Mucosa of descending colon (tissue), 3 donors: Measurements from ENCODE around the gene CPXM1. TPM values are rescaled to one million over a fixed set of nuclear protein-coding genes. Genes with fewer than 3 reads are reported as not detected.

ENCODE experiments used
- ATAC-seq: fragments of 200-7000 bp; cut with Tn5 transposase; one replicate; pipeline ENCODE4 v1.9.1; 2020; ENCODE audit warnings: mild to moderate bottlenecking, moderate library complexity
- DNase-seq, 3 donors: peaks; one replicate each; pipeline ENCODE4 v3.0.0-alpha.2; 2020
- H3K36me3 ChIP-seq: fragments of 200-600 bp; one replicate; pipeline ENCODE4 v1.8.0; 2021; ENCODE audit warnings: low read depth, mild to moderate bottlenecking
- H3K4me1 ChIP-seq: fragments of 200-600 bp; one replicate; pipeline ENCODE4 v1.8.0; 2021; ENCODE audit warnings: low read depth, mild to moderate bottlenecking
- H3K4me3 ChIP-seq: fragments of 200-600 bp; one replicate; pipeline ENCODE4 v1.8.0; 2021; ENCODE audit warnings: mild to moderate bottlenecking
- H3K9me3 ChIP-seq: fragments of 200-600 bp; one replicate; pipeline ENCODE4 v1.8.0; 2021; ENCODE audit warnings: mild to moderate bottlenecking
- intact Hi-C, 2 donors: fragments of 100-400 bp; cut with DNase I in 1 of 2; cut with micrococcal nuclease in 1 of 2; formaldehyde crosslinking; loops; one replicate each; pipeline versions ENCODE4 v1.11.0 to v1.11.1; 2022; cut with DNase I, micrococcal nuclease
- total RNA-seq, 3 donors: library from RNA; stranded (reverse); fragmentation: NEBNext Ultra II Directional in 2 of 3; extraction: Animal tissue kit (Norgen Biotek cat#: 25700) in 2 of 3; gene quantifications; one replicate each; pipeline versions ENCODE4 v1.2.1 to v1.2.4, GENCODE V29; 2021 to 2023
- TF ChIP-seq, protein P1 (sequence below): fragments of 200-600 bp; IDR thresholded peaks from one replicate; pipeline ENCODE4 v1.8.0; 2022; ENCODE audit warnings: antibody characterized with exemption, mild to moderate bottlenecking
- donor health status: DM: no; HTN: no; CAD: no; lungs with moderate emphysema.
- donor health status: DM: no; HTN: no; CAD: no.
- donor health status: DM: no; HTN: yes; CAD: no.

The CPXM1 gene
- total RNA-seq, 3 donors from 2014 or later, result 1.7 to 7.1 TPM; not detected in 1

DNA sequence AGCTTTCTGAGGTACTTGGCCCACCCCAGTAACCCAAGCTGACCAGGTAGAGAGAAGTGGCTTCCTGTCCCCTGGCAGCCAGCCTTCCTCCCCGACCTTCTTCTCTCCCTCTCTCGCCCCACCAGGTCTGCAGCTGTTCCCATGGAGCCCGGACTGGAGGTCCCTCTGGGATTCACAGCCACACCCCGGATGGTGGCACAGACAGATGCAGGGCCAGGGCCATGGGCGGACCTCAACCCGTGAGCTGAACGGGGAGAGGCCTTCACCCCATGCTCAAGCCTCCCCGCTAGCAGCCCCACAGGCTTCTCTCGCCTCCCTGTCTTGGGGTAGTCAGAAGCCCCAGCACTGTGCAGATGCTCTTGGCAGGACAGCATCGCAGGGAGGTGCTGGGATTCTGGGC lies 41.3 kb downstream of the CPXM1 start:
- DNase-seq (no peak), ATAC-seq (no peak)
- TF ChIP-seq, protein P1, sequence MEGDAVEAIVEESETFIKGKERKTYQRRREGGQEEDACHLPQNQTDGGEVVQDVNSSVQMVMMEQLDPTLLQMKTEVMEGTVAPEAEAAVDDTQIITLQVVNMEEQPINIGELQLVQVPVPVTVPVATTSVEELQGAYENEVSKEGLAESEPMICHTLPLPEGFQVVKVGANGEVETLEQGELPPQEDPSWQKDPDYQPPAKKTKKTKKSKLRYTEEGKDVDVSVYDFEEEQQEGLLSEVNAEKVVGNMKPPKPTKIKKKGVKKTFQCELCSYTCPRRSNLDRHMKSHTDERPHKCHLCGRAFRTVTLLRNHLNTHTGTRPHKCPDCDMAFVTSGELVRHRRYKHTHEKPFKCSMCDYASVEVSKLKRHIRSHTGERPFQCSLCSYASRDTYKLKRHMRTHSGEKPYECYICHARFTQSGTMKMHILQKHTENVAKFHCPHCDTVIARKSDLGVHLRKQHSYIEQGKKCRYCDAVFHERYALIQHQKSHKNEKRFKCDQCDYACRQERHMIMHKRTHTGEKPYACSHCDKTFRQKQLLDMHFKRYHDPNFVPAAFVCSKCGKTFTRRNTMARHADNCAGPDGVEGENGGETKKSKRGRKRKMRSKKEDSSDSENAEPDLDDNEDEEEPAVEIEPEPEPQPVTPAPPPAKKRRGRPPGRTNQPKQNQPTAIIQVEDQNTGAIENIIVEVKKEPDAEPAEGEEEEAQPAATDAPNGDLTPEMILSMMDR, result no peak
- Histone ChIP-seq H3K4me3 (no peak overlapping the region), H3K9me3 (no peaks in the 10 kb centered on the region), H3K36me3 (no peaks in the 10 kb centered on the region), H3K4me1 (no peaks in the 10 kb centered on the region)
- intact Hi-C loops, result no loop called here

- H3K9me3 ChIP-seq, result no peaks in the 10 kb centered on the region
- intact Hi-C loops, result no loop called here
- ATAC-seq, result no peak
- no peak for DNase-seq
- H3K4me1 ChIP-seq, result peaks cover 2% of the 10 kb centered on the region
- H3K4me3 ChIP-seq, result no peak overlapping the region
- H3K36me3 ChIP-seq, result no peaks in the 10 kb centered on the region
- TF ChIP-seq, protein P1, result no peak
These were observed 42.5 kb downstream of the CPXM1 start for GRCh38 chr20:2757969-2758368.

DNA sequence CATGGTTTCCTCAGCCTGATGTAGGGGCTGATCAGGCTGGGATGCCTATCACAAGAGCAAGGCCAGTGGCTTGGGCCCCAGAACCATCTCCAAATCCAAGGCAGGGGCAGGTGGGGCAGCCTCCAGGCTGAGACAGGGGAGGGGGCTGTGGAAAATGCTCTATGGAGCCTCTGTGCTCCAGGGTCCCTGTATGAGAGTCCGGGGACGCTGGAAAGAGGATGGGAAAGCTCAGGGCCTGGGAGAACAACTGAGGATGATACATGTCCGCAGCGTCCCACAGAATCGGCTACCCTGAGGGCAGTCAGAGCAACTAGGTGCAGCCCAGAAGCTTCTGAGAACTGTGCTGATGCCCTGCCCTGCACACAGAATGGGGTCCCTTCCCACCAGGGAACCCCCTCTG lies 43.4 kb downstream of the CPXM1 start:
- TF ChIP-seq, protein P1, result no peak
- Histone ChIP-seq H3K4me1 (peaks cover 12% of the 10 kb centered on the region), H3K4me3 (no peak overlapping the region), H3K36me3 (no peaks in the 10 kb centered on the region), H3K9me3 (no peaks in the 10 kb centered on the region)
- ATAC-seq (no peak), DNase-seq (no peak)
- intact Hi-C loops, result no loop called here

- peaks cover 20% of the 10 kb centered on the region for H3K4me1 ChIP-seq
- peak in 1 of 3 donors; percentile 9 for DNase-seq
- intact Hi-C loops, result no loop called here
- H3K36me3 ChIP-seq, result no peaks in the 10 kb centered on the region
- TF ChIP-seq, protein P1, result no peak
- H3K9me3 ChIP-seq, result no peaks in the 10 kb centered on the region
- ATAC-seq, result no peak
- no peak overlapping the region for H3K4me3 ChIP-seq
These were observed 44.3 kb downstream of the CPXM1 start for GRCh38 chr20:2756056-2756611.

DNA sequence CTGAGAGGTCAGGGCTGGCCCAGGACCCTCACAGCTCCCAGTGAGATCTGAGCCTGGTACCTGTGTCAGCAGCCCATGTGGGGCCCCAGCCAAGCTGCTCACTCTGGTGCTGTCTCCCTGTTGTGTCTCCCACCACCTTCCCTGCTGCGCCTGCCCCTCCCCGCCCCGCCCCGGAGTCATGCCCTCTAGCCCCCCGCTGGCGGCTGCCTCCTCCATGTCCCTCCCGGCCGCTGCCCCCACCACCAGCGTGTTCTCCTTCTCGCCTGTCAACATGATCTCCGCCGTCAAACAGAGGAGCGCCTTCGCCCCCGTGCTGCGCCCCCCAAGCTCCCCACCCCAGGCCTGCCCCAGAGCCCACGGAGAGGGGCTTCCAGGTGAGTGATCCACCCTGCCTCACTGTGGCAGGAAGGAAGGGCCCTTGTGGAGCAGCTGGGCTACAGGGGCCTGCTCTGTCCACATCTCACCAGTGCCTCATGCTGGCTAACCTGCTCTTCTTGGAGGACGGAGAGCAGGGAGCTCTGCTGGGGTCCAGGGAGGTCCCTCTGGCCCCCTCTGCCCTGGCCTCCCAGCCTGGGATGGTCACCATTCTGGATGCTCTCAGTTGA lies 44.9 kb downstream of the CPXM1 start:
- TF ChIP-seq, protein P1, result no peak
- H3K36me3 ChIP-seq, result no peaks in the 10 kb centered on the region
- intact Hi-C loops, result no loop called here
- H3K9me3 ChIP-seq, result no peaks in the 10 kb centered on the region
- DNase-seq, result no peak
- ATAC-seq, result no peak
- H3K4me3 ChIP-seq, result no peak overlapping the region
- peaks cover 25% of the 10 kb centered on the region for H3K4me1 ChIP-seq

DNA sequence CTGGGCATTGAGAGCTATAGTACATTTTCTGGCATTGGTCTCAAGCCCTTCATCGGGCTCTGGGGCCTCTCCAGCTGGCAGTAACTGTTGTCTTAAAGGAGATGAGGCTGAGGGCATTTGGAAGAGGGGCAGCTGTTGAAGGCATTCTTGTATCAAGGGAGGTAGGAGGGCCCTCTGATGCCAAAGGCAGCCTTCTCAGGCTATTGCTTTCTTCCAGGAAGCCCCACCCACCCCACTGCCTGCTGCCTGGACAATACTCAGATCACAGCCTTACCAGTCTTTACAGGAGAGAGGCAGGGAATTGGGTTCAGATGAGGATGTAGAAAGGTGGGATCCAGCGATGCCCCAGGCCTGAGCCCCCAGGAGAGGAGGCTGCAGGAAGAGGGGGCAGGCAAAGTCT lies 46.0 kb downstream of the CPXM1 start:
- intact Hi-C loops, result no loop called here
- Histone ChIP-seq H3K36me3 (no peaks in the 10 kb centered on the region), H3K4me3 (no peak overlapping the region), H3K9me3 (no peaks in the 10 kb centered on the region), H3K4me1 (peaks cover 34% of the 10 kb centered on the region)
- ATAC-seq (no peak), DNase-seq (no peak)
- TF ChIP-seq, protein P1, result no peak
